H1 (cell line): ENCODE data around the gene ANXA4. TPM values are rescaled to one million over a fixed set of nuclear protein-coding genes. Genes with fewer than 3 reads are reported as not detected.

Experiments used
- CTCF ChIA-PET: fragments of 300-600 bp; sonication (Branson Sonifier 250); formaldehyde crosslinking; loops from one replicate; lab custom pipeline; 2021; ENCODE audit not compliant: partially characterized antibody; lab: Charles Lee
- POLR2A ChIA-PET: fragments of 300-600 bp; sonication (Branson Sonifier 250); formaldehyde crosslinking; loops from one replicate; lab custom pipeline; 2021; ENCODE audit warnings: inconsistent platforms; ENCODE audit not compliant: partially characterized antibody; lab: Charles Lee
- DNase-seq, 2 experiments: peaks; one replicate each; pipeline versions ENCODE4 v3.0.0 to v3.0.0-alpha.2; 2010 to 2022; ENCODE audit warnings: low spot score in 2 of 2, low read depth in 1 of 2, mixed read lengths in 1 of 2
- FAIRE-seq: peaks from 2 replicates; lab custom pipeline; 2011; peaks lifted over from hg19 to GRCh38; lab: Jason Lieb, UNC
- H2AFZ ChIP-seq: 2 replicates; pipeline ENCODE4 v1.8.1; 2012; ENCODE audit warnings: low read length, inconsistent platforms
- H2AK5ac ChIP-seq: 2 replicates; pipeline ENCODE4 v1.6.1; 2013; ENCODE audit warnings: low read depth, low read length
- H2BK120ac ChIP-seq: replicated peaks from 2 replicates; pipeline ENCODE3; 2013; ENCODE audit warnings: low read depth, low read length, inconsistent platforms
- H2BK12ac ChIP-seq: 2 replicates; pipeline ENCODE4 v1.6.1; 2013; ENCODE audit warnings: low read depth, low read length
- H2BK15ac ChIP-seq: 2 replicates; pipeline ENCODE4 v1.6.1; 2013; ENCODE audit warnings: low read length
- H2BK20ac ChIP-seq: 2 replicates; pipeline ENCODE4 v1.6.1; 2013; ENCODE audit warnings: low read length
- H2BK5ac ChIP-seq: 2 replicates; pipeline ENCODE4 v1.6.1; 2013; ENCODE audit warnings: low read depth, low read length
- H3K14ac ChIP-seq: 2 replicates; pipeline ENCODE4 v1.6.1; 2013; ENCODE audit warnings: inconsistent platforms; ENCODE audit not compliant: insufficient read length
- H3K18ac ChIP-seq: 2 replicates; pipeline ENCODE4 v1.6.1; 2013; ENCODE audit warnings: low read length; ENCODE audit errors: extremely low read depth
- H3K23ac ChIP-seq: 2 replicates; pipeline ENCODE4 v1.6.1; 2013; ENCODE audit warnings: inconsistent platforms; ENCODE audit not compliant: insufficient read length
- H3K23me2 ChIP-seq: 2 replicates; pipeline ENCODE4 v1.6.1; 2013; ENCODE audit warnings: low read depth, low read length
- H3K27ac ChIP-seq: 2 replicates; pipeline ENCODE4 v1.6.1; 2011; ENCODE audit warnings: low read depth, low read length, inconsistent platforms
- H3K27me3 ChIP-seq, 4 experiments: replicated peaks in 1 of 4; 1 replicate in 1 of 4; 2 replicates in 3 of 4; pipeline versions ENCODE4 v1.6.1 to v1.8.1; 2011 to 2013; ENCODE audit warnings: low read length in 3 of 4, mild to moderate bottlenecking in 3 of 4, inconsistent platforms in 2 of 4, mixed read lengths in 2 of 4, moderate library complexity in 1 of 4; ENCODE audit not compliant: control insufficient read depth in 3 of 4, insufficient read depth in 3 of 4; ENCODE audit errors: extremely low read depth in 1 of 4
- H3K36me3 ChIP-seq, 4 experiments: 2 replicates each; pipeline versions ENCODE4 v1.6.1 to v1.8.1; 2011 to 2013; ENCODE audit warnings: mild to moderate bottlenecking in 4 of 4, low read length in 3 of 4, moderate library complexity in 2 of 4, control low read depth in 1 of 4, inconsistent platforms in 1 of 4; ENCODE audit not compliant: insufficient read depth in 4 of 4, control insufficient read depth in 2 of 4
- H3K4ac ChIP-seq: replicated peaks from 2 replicates; pipeline ENCODE3; 2013; ENCODE audit warnings: low read length, low read depth, mixed read lengths, inconsistent platforms; ENCODE audit not compliant: insufficient read length
- H3K4me1 ChIP-seq, 4 experiments: replicated peaks in 1 of 4; 1 replicate in 1 of 4; 2 replicates in 3 of 4; pipeline versions ENCODE4 v1.6.1 to v1.8.1; 2011 to 2013; ENCODE audit warnings: low read length in 3 of 4, inconsistent platforms in 2 of 4, mixed read lengths in 1 of 4; ENCODE audit not compliant: insufficient read depth in 4 of 4, control insufficient read depth in 3 of 4
- H3K4me2 ChIP-seq, 2 experiments: 2 replicates each; pipeline versions ENCODE4 v1.6.1 to v1.8.1; 2011 to 2013; ENCODE audit warnings: low read depth in 2 of 2, low read length in 2 of 2, control low read depth in 1 of 2, inconsistent platforms in 1 of 2, mild to moderate bottlenecking in 1 of 2; ENCODE audit not compliant: insufficient read depth in 1 of 2
- H3K4me3 ChIP-seq, 4 experiments: fragments of 200-600, 300-600 bp in 1 of 4; sonication (generic), shearing (Covaris generic), sonication (Bioruptor Twin) in 1 of 4; 2 replicates each; pipeline versions ENCODE4 v1.5.1 to v1.8.1; 2011 to 2016; ENCODE audit warnings: low read length in 4 of 4, low read depth in 3 of 4, control low read depth in 2 of 4, inconsistent platforms in 2 of 4, mild to moderate bottlenecking in 2 of 4, mixed read lengths in 1 of 4, moderate library complexity in 1 of 4; ENCODE audit not compliant: insufficient read depth in 2 of 4; ENCODE audit errors: extremely low read depth in 1 of 4
- H3K56ac ChIP-seq: replicated peaks from 2 replicates; pipeline ENCODE3; 2013; ENCODE audit warnings: low read depth, mild to moderate bottlenecking, mixed read lengths, low read length, inconsistent platforms; ENCODE audit not compliant: insufficient read length
- H3K79me1 ChIP-seq: 2 replicates; pipeline ENCODE4 v1.6.1; 2013; ENCODE audit warnings: low read depth, low read length, control low read depth
- H3K79me2 ChIP-seq, 2 experiments: 2 replicates each; pipeline versions ENCODE4 v1.6.1 to v1.8.1; 2012 to 2013; ENCODE audit warnings: low read length in 2 of 2, mild to moderate bottlenecking in 2 of 2, inconsistent platforms in 1 of 2; ENCODE audit not compliant: insufficient read depth in 2 of 2, control insufficient read depth in 1 of 2
- H3K9ac ChIP-seq, 4 experiments: replicated peaks in 1 of 4; 1 replicate in 1 of 4; 2 replicates in 3 of 4; pipeline versions ENCODE4 v1.6.1 to v1.8.1; 2011 to 2013; ENCODE audit warnings: low read depth in 3 of 4, low read length in 3 of 4, control low read depth in 2 of 4, mild to moderate bottlenecking in 2 of 4, moderate library complexity in 2 of 4, inconsistent platforms in 1 of 4; ENCODE audit errors: extremely low read depth in 1 of 4
- H3K9me3 ChIP-seq, 2 experiments: 2 replicates each; pipeline versions ENCODE4 v1.6.1 to v1.8.1; 2012 to 2013; ENCODE audit warnings: mild to moderate bottlenecking in 2 of 2, moderate library complexity in 2 of 2, control low read depth in 1 of 2, inconsistent platforms in 1 of 2, low read depth in 1 of 2, low read length in 1 of 2, mixed read lengths in 1 of 2; ENCODE audit not compliant: insufficient read depth in 2 of 2
- H4K20me1 ChIP-seq, 2 experiments: replicated peaks in 1 of 2; 2 replicates each; pipeline versions ENCODE3 to v1.8.1; 2011 to 2013; ENCODE audit warnings: inconsistent platforms in 2 of 2, low read length in 2 of 2, mild to moderate bottlenecking in 1 of 2; ENCODE audit not compliant: insufficient read depth in 2 of 2, control insufficient read depth in 1 of 2
- H4K5ac ChIP-seq: 2 replicates; pipeline ENCODE4 v1.6.1; 2013; ENCODE audit warnings: low read length, low read depth, mixed read lengths, inconsistent platforms; ENCODE audit not compliant: insufficient read length
- H4K8ac ChIP-seq: 2 replicates; pipeline ENCODE4 v1.8.0; 2013; ENCODE audit warnings: mild to moderate bottlenecking, moderate library complexity, low read length, inconsistent platforms; ENCODE audit not compliant: insufficient read depth; ENCODE audit errors: extremely low read depth
- H4K91ac ChIP-seq: replicated peaks from 2 replicates; pipeline ENCODE3; 2013; ENCODE audit warnings: low read length, mixed read lengths, inconsistent platforms; ENCODE audit not compliant: insufficient read length
- BCL11A ChIP-seq, 2 experiments: IDR thresholded peaks; one replicate each; pipeline ENCODE4 v1.6.1; 2011; ENCODE audit warnings: low read depth in 2 of 2, low read length in 2 of 2, mild to moderate bottlenecking in 2 of 2
- CBX5 ChIP-seq: fragments of 300-800, 300-1000 bp; sonication (generic); IDR thresholded peaks from 2 replicates; pipeline ENCODE4 v1.7.1; 2016; ENCODE audit warnings: antibody characterized with exemption, low read length, low read depth
- CBX8 ChIP-seq: fragments of 300-800, 300-1000 bp; sonication (generic); IDR thresholded peaks from 2 replicates; pipeline ENCODE4 v1.7.1; 2016; ENCODE audit warnings: low read depth, low read length, borderline replicate concordance
- CHD2 ChIP-seq: IDR thresholded peaks from 2 replicates; pipeline ENCODE4 v1.6.1; 2012; ENCODE audit warnings: low read length, improper control_type of control experiment
- HDAC6 ChIP-seq: IDR thresholded peaks from one replicate; pipeline ENCODE4 v1.7.1; 2012; ENCODE audit warnings: low read depth, mild to moderate bottlenecking, inconsistent platforms, low read length, moderate library complexity
- KDM4A ChIP-seq: IDR thresholded peaks from one replicate; pipeline ENCODE4 v1.7.1; 2012; ENCODE audit warnings: low read depth, mild to moderate bottlenecking, moderate library complexity, low read length, inconsistent platforms; ENCODE audit not compliant: severe bottlenecking
- PHF8 ChIP-seq: fragments of 200-600 bp; sonication (generic); conservative IDR thresholded peaks from 2 replicates; pipeline ENCODE4 v1.7.1; 2012; ENCODE audit warnings: low read depth, mild to moderate bottlenecking, inconsistent platforms, low read length, moderate library complexity
- RFX5 ChIP-seq: IDR thresholded peaks from 2 replicates; pipeline ENCODE4 v1.6.1; 2011; ENCODE audit warnings: low read depth, low read length, improper control_type of control experiment, borderline replicate concordance
- RNF2 ChIP-seq: fragments of 200-900, 300-1000 bp; sonication (generic); IDR thresholded peaks from 2 replicates; pipeline ENCODE4 v1.7.1; 2016; ENCODE audit warnings: borderline replicate concordance, low read depth, mild to moderate bottlenecking, antibody characterized with exemption, low read length; ENCODE audit not compliant: poor library complexity, severe bottlenecking; ENCODE audit errors: missing control alignments
- SAP30 ChIP-seq: fragments of 300-600 bp; sonication (generic); IDR thresholded peaks from 2 replicates; pipeline ENCODE4 v1.7.1; 2012; ENCODE audit warnings: low read length, moderate library complexity, mild to moderate bottlenecking, inconsistent platforms; ENCODE audit not compliant: insufficient read depth, insufficient replicate concordance
- SIN3A ChIP-seq, 2 experiments: IDR thresholded peaks in 1 of 2; conservative IDR thresholded peaks in 1 of 2; 2 replicates each; pipeline ENCODE4 v1.6.1; 2011 to 2012; ENCODE audit warnings: low read length in 2 of 2, improper control_type of control experiment in 1 of 2, low read depth in 1 of 2, mild to moderate bottlenecking in 1 of 2
- SP4 ChIP-seq: IDR thresholded peaks from 2 replicates; pipeline ENCODE4 v1.6.1; 2012; ENCODE audit warnings: low read length, inconsistent platforms
- TBP ChIP-seq: IDR thresholded peaks from 2 replicates; pipeline ENCODE4 v1.6.1; 2011; ENCODE audit warnings: low read depth, low read length, improper control_type of control experiment
- WGBS, 2 experiments: shearing (Covaris generic) in 1 of 2; methylation state at CpG; one replicate each; pipeline versions ENCODE4 v1.1.6 to v1.1.7; 2013 to 2015; ENCODE audit warnings: low lambda C conversion rate in 2 of 2, mixed read lengths in 2 of 2, inconsistent platforms in 1 of 2, low coverage in 1 of 2, missing lambda C conversion rate in 1 of 2; ENCODE audit not compliant: insufficient replicate concordance in 2 of 2, insufficient coverage in 1 of 2, insufficient read length in 1 of 2; ENCODE audit errors: extremely low coverage in 1 of 2, missing lambda C conversion rate in 1 of 2; 5-methylcytosine and 5-hydroxymethylcytosine counted together
- polyA plus RNA-seq, 7 experiments: library from polyadenylated mRNA; depleted of rRNA in 3 of 7; stranded (reverse) in 5 of 7; unstranded in 2 of 7; fragments of >200 nt in 5 of 7; fragments of 200-250 nt in 2 of 7; gene quantifications; 1 replicate in 5 of 7; 2 replicates in 1 of 7; 4 replicates in 1 of 7; pipeline versions ENCODE4 v1.2.1 to v1.2.3, GENCODE V29; 2011 to 2013; ENCODE audit warnings: missing spikeins in 2 of 7, mixed read lengths in 2 of 7
- total RNA-seq: library from RNA; stranded (reverse); fragmentation: NEBNext Ultra II Directional; extraction: Animal tissue kit (Norgen Biotek cat#: 25700); gene quantifications from 2 replicates; pipeline ENCODE4 v1.2.1, GENCODE V29; 2021

ANXA4 gene
- total and polyA plus RNA-seq, 2 of the 8 experiments (the other 6 are each of a cell fraction or from before 2014, with no cell fraction given) = 9.4 to 17.6 TPM

GRCh38 chr2:69740502-69740951, 1.4 kb upstream of the ANXA4 start:
- Histone ChIP-seq H3K4ac (no peak overlapping the region), H3K4me3 (peak overlapping the region in 1 of 4 experiments; percentile 69; a peak in 1 of 8 replicates), H4K5ac (no peak overlapping the region), H3K79me2 (no peaks in the 10 kb centered on the region), H3K23me2 (peaks cover 12% of the 10 kb centered on the region; the same call in 1 of the 2 replicates), H3K18ac (no peak overlapping the region), H4K91ac (no peak overlapping the region), H2BK12ac (no peak overlapping the region), H3K4me2 (peak overlapping the region in 1 of 2 experiments; percentile 98; a peak in 3 of 4 replicates), H2BK15ac (no peak overlapping the region), H4K8ac (no peak overlapping the region), H3K56ac (no peak overlapping the region), H3K14ac (no peak overlapping the region), H3K27ac (no peak overlapping the region), H2AK5ac (no peak overlapping the region), H3K4me1 (peaks cover 0 to 2% (median 1%) of the 10 kb centered on the region in 4 experiments; a peak in 3 of 7 replicates), H2AFZ (no peak overlapping the region), H3K79me1 (no peaks in the 10 kb centered on the region), H3K9me3 (no peaks in the 10 kb centered on the region), H3K36me3 (no peaks in the 10 kb centered on the region), H2BK5ac (no peak overlapping the region), H4K20me1 (no peaks in the 10 kb centered on the region), H3K9ac (no peak overlapping the region), H3K27me3 (peaks cover 0 to 15% (median 11%) of the 10 kb centered on the region in 4 experiments; a peak in 6 of 7 replicates), H2BK120ac (no peak overlapping the region), H3K23ac (no peak overlapping the region), H2BK20ac (no peak overlapping the region)
- FAIRE-seq (no peak), DNase-seq (peak in 1 of 2 experiments; percentile 37)
- WGBS, 2 experiments = 74% methylated on average over 8 of the region's 10 CpGs; no CpG with 5 or more reads in 1 of the 2 experiments
- ChIA-PET CTCF (interaction anchor here (0.7 to 7.4 kb wide), 5 partner anchors 10 to 148 kb away, joined by 3 to 51 read pairs (median 3); no protein-coding TSS in a partner anchor), POLR2A (interaction anchor here (1.0 to 2.3 kb wide), 4 partner anchors 15 to 400 kb away, joined by 3 to 8 read pairs (median 4); no protein-coding TSS in a partner anchor)
- TF ChIP-seq SAP30 = no peak
- no peak for TF ChIP-seq RNF2
- no peak for TF ChIP-seq SP4
- TF ChIP-seq SIN3A (conservative IDR thresholded peaks at IDR 0.05 in 1 of 2, IDR thresholded peaks at IDR 0.05 in 1 of 2; ENCODE audit: low read depth in 1 of 2, low read length in 2 of 2) = no peak
- TF ChIP-seq HDAC6 = no peak
- no peak for TF ChIP-seq KDM4A
- no peak for TF ChIP-seq BCL11A (IDR thresholded peaks at IDR 0.05; ENCODE audit: low read depth in 2 of 2, low read length in 2 of 2)
- TF ChIP-seq RFX5 = no peak
- no peak for TF ChIP-seq CHD2
- no peak for TF ChIP-seq PHF8
- TF ChIP-seq CBX5 = no peak
- TF ChIP-seq TBP = no peak
- no peak for TF ChIP-seq CBX8
